ENCODE measurements around the gene PTPRE.

DNA sequence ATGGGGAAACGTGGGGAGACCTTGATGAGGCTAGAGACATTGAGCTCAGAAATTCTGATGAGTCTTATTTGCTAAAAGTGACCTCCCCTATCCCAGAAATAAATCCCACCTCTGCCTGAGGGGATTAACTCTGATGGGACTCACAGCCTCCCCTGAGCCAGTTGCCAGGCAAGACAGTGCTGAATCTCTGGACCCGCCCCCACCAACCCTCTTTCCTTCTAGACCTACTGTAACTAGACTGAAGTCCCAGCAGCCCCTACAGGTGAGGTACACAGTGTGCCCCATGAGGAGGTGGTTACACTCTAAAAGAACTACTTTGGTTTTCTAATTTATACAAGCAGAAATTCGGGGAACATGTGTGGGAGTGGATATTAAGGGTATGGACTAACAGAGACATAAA is 42.9 kb downstream of the PTPRE start:
- TF ChIP-seq, protein P1, sequence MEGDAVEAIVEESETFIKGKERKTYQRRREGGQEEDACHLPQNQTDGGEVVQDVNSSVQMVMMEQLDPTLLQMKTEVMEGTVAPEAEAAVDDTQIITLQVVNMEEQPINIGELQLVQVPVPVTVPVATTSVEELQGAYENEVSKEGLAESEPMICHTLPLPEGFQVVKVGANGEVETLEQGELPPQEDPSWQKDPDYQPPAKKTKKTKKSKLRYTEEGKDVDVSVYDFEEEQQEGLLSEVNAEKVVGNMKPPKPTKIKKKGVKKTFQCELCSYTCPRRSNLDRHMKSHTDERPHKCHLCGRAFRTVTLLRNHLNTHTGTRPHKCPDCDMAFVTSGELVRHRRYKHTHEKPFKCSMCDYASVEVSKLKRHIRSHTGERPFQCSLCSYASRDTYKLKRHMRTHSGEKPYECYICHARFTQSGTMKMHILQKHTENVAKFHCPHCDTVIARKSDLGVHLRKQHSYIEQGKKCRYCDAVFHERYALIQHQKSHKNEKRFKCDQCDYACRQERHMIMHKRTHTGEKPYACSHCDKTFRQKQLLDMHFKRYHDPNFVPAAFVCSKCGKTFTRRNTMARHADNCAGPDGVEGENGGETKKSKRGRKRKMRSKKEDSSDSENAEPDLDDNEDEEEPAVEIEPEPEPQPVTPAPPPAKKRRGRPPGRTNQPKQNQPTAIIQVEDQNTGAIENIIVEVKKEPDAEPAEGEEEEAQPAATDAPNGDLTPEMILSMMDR (conservative IDR thresholded peaks at IDR 0.05) = no peak
- no peak for TF ChIP-seq EZH2 (IDR thresholded peaks at IDR 0.05; ENCODE audit: low read depth)
